Fibroblast of skin of scalp (primary cell): Measurements from ENCODE around the gene ARHGAP29. TPM values are rescaled to one million over a fixed set of nuclear protein-coding genes. Genes with fewer than 3 reads are reported as not detected.

Source experiments
- DNase-seq: peaks from one replicate; pipeline ENCODE4 v3.0.0-alpha.2; 2013
- polyA plus RNA-seq, 2 experiments: library from polyadenylated mRNA; unstranded; fragments of 120-200 nt; gene quantifications; one replicate each; pipeline ENCODE4 v1.2.1, GENCODE V29; 2013; ENCODE audit not compliant: insufficient read length in 2 of 2

The ARHGAP29 gene
- 19.1 TPM for polyA plus RNA-seq (2013, experiment 1 of 2; ENCODE audit: insufficient read length)
- polyA plus RNA-seq (2013, experiment 2 of 2; ENCODE audit: insufficient read length): 25.8 TPM

GRCh38 chr1:94237291-94238226 lies at the start of gene ARHGAP29:
ARHGAP29 (minus strand) TSS chr1:94237584; CDS start chr1:94231611, 5,973 bp downstream.
- peak; percentile 78 for DNase-seq

GRCh38 chr1:94286864-94287437 lies 49.6 kb upstream of the ARHGAP29 start:
- no peak for DNase-seq

GRCh38 chr1:94285031-94285654 lies 47.8 kb upstream of the ARHGAP29 start:
- DNase-seq: peak; percentile 22

GRCh38 chr1:94284476-94284875 lies 47.1 kb upstream of the ARHGAP29 start:
- DNase-seq: no peak

- DNase-seq: no peak
Measured at GRCh38 chr1:94283462-94283861, 46.1 kb upstream of the ARHGAP29 start.

GRCh38 chr1:94282143-94282711 lies 44.8 kb upstream of the ARHGAP29 start:
- DNase-seq: no peak

GRCh38 chr1:94281361-94282142 lies 44.2 kb upstream of the ARHGAP29 start:
- no peak for DNase-seq

- DNase-seq: no peak
Measured at GRCh38 chr1:94280541-94280940, 43.2 kb upstream of the ARHGAP29 start.

- DNase-seq: no peak
Measured at GRCh38 chr1:94279462-94279861, 42.1 kb upstream of the ARHGAP29 start.

- DNase-seq: no peak
Measured at GRCh38 chr1:94279038-94279437, 41.7 kb upstream of the ARHGAP29 start.

GRCh38 chr1:94276988-94277434 lies 39.6 kb upstream of the ARHGAP29 start:
- no peak for DNase-seq

GRCh38 chr1:94275083-94275482 lies 37.7 kb upstream of the ARHGAP29 start:
- DNase-seq: no peak

- no peak for DNase-seq
Measured at GRCh38 chr1:94274561-94274960, 37.2 kb upstream of the ARHGAP29 start.

GRCh38 chr1:94273111-94273510 lies 35.7 kb upstream of the ARHGAP29 start:
- no peak for DNase-seq

- no peak for DNase-seq
Measured at GRCh38 chr1:94272388-94272787, 35.0 kb upstream of the ARHGAP29 start.

GRCh38 chr1:94271373-94271772 lies 34.0 kb upstream of the ARHGAP29 start:
- no peak for DNase-seq

- peak; percentile 72 for DNase-seq
Measured at GRCh38 chr1:94270801-94271203, 33.4 kb upstream of the ARHGAP29 start.

- DNase-seq: no peak
Measured at GRCh38 chr1:94269921-94270320, 32.5 kb upstream of the ARHGAP29 start.

GRCh38 chr1:94265906-94266305 lies 28.5 kb upstream of the ARHGAP29 start:
- no peak for DNase-seq

GRCh38 chr1:94265011-94265422 lies 27.6 kb upstream of the ARHGAP29 start:
- no peak for DNase-seq

- DNase-seq: no peak
Measured at GRCh38 chr1:94260635-94261387, 23.4 kb upstream of the ARHGAP29 start.
